GM23338 (cell line): ENCODE data around the gene HAP1. TPM values are rescaled to one million over a fixed set of nuclear protein-coding genes. Genes with fewer than 3 reads are reported as not detected.

Experiments
- ATAC-seq: fragments of 200-7000 bp; cut with Tn5 transposase; 3 replicates; pipeline ENCODE4 v1.9.1; 2020
- DNase-seq: peaks from one replicate; pipeline ENCODE4 v3.0.0-alpha.2; 2015; ENCODE audit warnings: low spot score
- H2AFZ ChIP-seq: fragments of 200-600 bp; sonication (generic); 2 replicates; pipeline ENCODE4 v1.8.0; 2016; ENCODE audit warnings: antibody characterized with exemption, mild to moderate bottlenecking, moderate library complexity
- H3F3A ChIP-seq: fragments of 200-600 bp; sonication (generic); replicated peaks from 2 replicates; pipeline ENCODE4 v1.8.0; 2017; ENCODE audit warnings: antibody characterized with exemption, mixed run types, low read depth
- H3K27ac ChIP-seq: fragments of 200-600 bp; sonication (generic); 2 replicates; pipeline ENCODE4 v1.6.1; 2016; ENCODE audit warnings: low read depth
- H3K27me3 ChIP-seq: fragments of 200-600 bp; sonication (generic); 2 replicates; pipeline ENCODE4 v1.8.0; 2016; ENCODE audit warnings: mild to moderate bottlenecking, mixed run types, moderate library complexity; ENCODE audit not compliant: insufficient read depth
- H3K36me3 ChIP-seq: fragments of 200-600 bp; sonication (generic); 2 replicates; pipeline ENCODE4 v1.8.0; 2016; ENCODE audit warnings: mild to moderate bottlenecking; ENCODE audit not compliant: insufficient read depth
- H3K4me1 ChIP-seq: fragments of 200-600 bp; sonication (generic); 2 replicates; pipeline ENCODE4 v1.8.0; 2016; ENCODE audit warnings: mild to moderate bottlenecking, moderate library complexity; ENCODE audit not compliant: insufficient read depth
- H3K4me2 ChIP-seq: fragments of 200-600 bp; sonication (generic); 2 replicates; pipeline ENCODE4 v1.7.1; 2017; ENCODE audit warnings: mixed run types
- H3K4me3 ChIP-seq: fragments of 200-600 bp; sonication (generic); 2 replicates; pipeline ENCODE4 v1.6.1; 2016; ENCODE audit warnings: mixed run types
- H3K79me2 ChIP-seq: fragments of 200-600 bp; sonication (generic); replicated peaks from 2 replicates; pipeline ENCODE4 v1.8.0; 2017; ENCODE audit warnings: mild to moderate bottlenecking; ENCODE audit not compliant: insufficient read depth
- H3K9me2 ChIP-seq: fragments of 200-600 bp; sonication (generic); 2 replicates; pipeline ENCODE4 v1.8.0; 2017; ENCODE audit not compliant: insufficient read depth
- H4K20me1 ChIP-seq: fragments of 200-600 bp; sonication (generic); replicated peaks from 2 replicates; pipeline ENCODE4 v1.8.0; 2017; ENCODE audit warnings: mild to moderate bottlenecking; ENCODE audit not compliant: insufficient read depth
- H3K27ac Mint-ChIP-seq: 2 replicates; pipeline ENCODE4 v1.8.0; 2020; ENCODE audit warnings: inconsistent platforms, mild to moderate bottlenecking, moderate library complexity, mixed read lengths
- H3K27me3 Mint-ChIP-seq: 3 replicates; pipeline ENCODE4 v1.8.0; 2022; ENCODE audit warnings: low read depth, mild to moderate bottlenecking, moderate library complexity, mixed read lengths, inconsistent platforms; ENCODE audit not compliant: insufficient read depth, poor library complexity
- H3K36me3 Mint-ChIP-seq: 3 replicates; pipeline ENCODE4 v1.8.0; 2021; ENCODE audit warnings: low read depth, mild to moderate bottlenecking, inconsistent platforms, moderate library complexity, mixed read lengths
- H3K4me1 Mint-ChIP-seq: 3 replicates; pipeline ENCODE4 v1.8.0; 2020; ENCODE audit warnings: mild to moderate bottlenecking, inconsistent platforms, mixed read lengths
- H3K4me3 Mint-ChIP-seq: 3 replicates; pipeline ENCODE4 v1.8.0; 2021; ENCODE audit warnings: moderate library complexity, mild to moderate bottlenecking, inconsistent platforms, mixed read lengths
- H3K9me3 Mint-ChIP-seq: 3 replicates; pipeline ENCODE4 v1.8.0; 2020; ENCODE audit warnings: moderate library complexity, mild to moderate bottlenecking, inconsistent platforms, mixed read lengths
- CREB1 ChIP-seq: fragments of 250-450 bp; sonication (Bioruptor Pico); IDR thresholded peaks from 2 replicates; pipeline ENCODE4 v1.5.0; 2020; ENCODE audit warnings: low read depth, mild to moderate bottlenecking, moderate library complexity
- CTCF ChIP-seq, 2 experiments: fragments of 200-600 bp in 1 of 2; sonication (generic) in 1 of 2; conservative IDR thresholded peaks; 2 replicates each; pipeline versions ENCODE4 v1.5.1 to v1.6.1; 2016 to 2017; ENCODE audit warnings: antibody characterized with exemption in 2 of 2, low read depth in 2 of 2, mild to moderate bottlenecking in 2 of 2, moderate library complexity in 1 of 2
- ETS1 ChIP-seq: IDR thresholded peaks from 2 replicates; pipeline ENCODE4 v1.6.1; 2016; ENCODE audit warnings: antibody characterized with exemption
- EZH2phosphoT487 ChIP-seq: fragments of 200-600 bp; sonication (generic); IDR thresholded peaks from one replicate; pipeline ENCODE4 v1.8.1; 2018; ENCODE audit warnings: antibody characterized with exemption; ENCODE audit not compliant: unreplicated experiment
- JUNB ChIP-seq: IDR thresholded peaks from one replicate; pipeline ENCODE4 v1.6.1; 2016; ENCODE audit warnings: antibody characterized with exemption; ENCODE audit not compliant: unreplicated experiment
- NANOG ChIP-seq: IDR thresholded peaks from 2 replicates; pipeline ENCODE4 v1.6.1; 2016; ENCODE audit warnings: antibody characterized with exemption, borderline replicate concordance
- STAT1 ChIP-seq: IDR thresholded peaks from one replicate; pipeline ENCODE4 v1.6.1; 2016; ENCODE audit warnings: antibody characterized with exemption; ENCODE audit not compliant: unreplicated experiment
- ZNF114 ChIP-seq: fragments of 250-450 bp; sonication (Bioruptor Pico); IDR thresholded peaks from 2 replicates; pipeline ENCODE4 v1.5.0; 2020; ENCODE audit warnings: mild to moderate bottlenecking, moderate library complexity
- ZNF331 ChIP-seq: fragments of 250-450 bp; sonication (Bioruptor Pico); IDR thresholded peaks from 2 replicates; pipeline ENCODE4 v1.5.0; 2020; ENCODE audit warnings: low read depth, mild to moderate bottlenecking, moderate library complexity
- ZNF462 ChIP-seq: fragments of 250-450 bp; sonication (Bioruptor Pico); IDR thresholded peaks from 2 replicates; pipeline ENCODE4 v1.5.0; 2020; ENCODE audit warnings: mild to moderate bottlenecking, moderate library complexity
- polyA plus RNA-seq: library from polyadenylated mRNA; unstranded; fragments of >200 nt; fragmentation: Nextera tagmentation; extraction: Ambion mirVana; gene quantifications from 2 replicates; pipeline ENCODE4 v1.2.1, GENCODE V29; 2016
- total RNA-seq: library from RNA; depleted of rRNA; stranded (reverse); fragments of >200 nt; shearing (Covaris generic); gene quantifications from 2 replicates; pipeline ENCODE4 v1.2.3, GENCODE V29; 2014

The HAP1 gene
- total and polyA plus RNA-seq, 2 experiments from 2014 or later, result 1.6 to 2.2 TPM

- TF ChIP-seq CTCF (conservative IDR thresholded peaks at IDR 0.05; ENCODE audit: low read depth in 2 of 2), result no peak
These were observed 28.9 kb upstream of the HAP1 start (continued) for GRCh38 chr17:41763327-41763726.

GRCh38 chr17:41762841-41763240 is 28.4 kb upstream of the HAP1 start:
- Mint-ChIP-seq H3K4me3 (no peak overlapping the region), H3K27ac (no peak overlapping the region), H3K9me3 (no peaks in the 10 kb centered on the region), H3K27me3 (no peaks in the 10 kb centered on the region), H3K36me3 (peaks cover 97% of the 10 kb centered on the region), H3K4me1 (no peaks in the 10 kb centered on the region)
- peaks cover 25% of the 10 kb centered on the region for H3K36me3 ChIP-seq
- no peak for TF ChIP-seq ZNF462
- no peak for TF ChIP-seq ZNF331 (CRISPR knock-in tag)
- no peak for TF ChIP-seq ETS1
- TF ChIP-seq JUNB, result no peak
- no peak for TF ChIP-seq CREB1 (CRISPR knock-in tag)
- no peak for TF ChIP-seq CTCF (conservative IDR thresholded peaks at IDR 0.05; ENCODE audit: low read depth in 2 of 2)
- no peak for TF ChIP-seq EZH2phosphoT487
- TF ChIP-seq ZNF114 (CRISPR knock-in tag), result no peak
- TF ChIP-seq NANOG, result no peak
- no peak for TF ChIP-seq STAT1
- H3K4me1 ChIP-seq, result no peaks in the 10 kb centered on the region
- H3K27ac ChIP-seq, result no peak overlapping the region
- H3K4me3 ChIP-seq, result no peak overlapping the region
- no peaks in the 10 kb centered on the region for H3K79me2 ChIP-seq
- DNase-seq (no peak), ATAC-seq (no peak)
- H3K9me2 ChIP-seq, result no peaks in the 10 kb centered on the region
- H2AFZ ChIP-seq, result no peak overlapping the region
- peaks cover 4% of the 10 kb centered on the region; the same call in 1 of the 2 replicates for H3F3A ChIP-seq
- no peak overlapping the region for H3K4me2 ChIP-seq
- peaks cover 7% of the 10 kb centered on the region; the same call in 1 of the 2 replicates for H4K20me1 ChIP-seq
- no peaks in the 10 kb centered on the region for H3K27me3 ChIP-seq
